IPS-18a (cell line): ENCODE results near the gene SMIM29.

Experiments used
- H3K27ac ChIP-seq: one replicate; pipeline ENCODE4 v1.5.1; 2013; ENCODE audit warnings: low read length
- H3K27me3 ChIP-seq: one replicate; pipeline ENCODE4 v1.6.1; 2013; ENCODE audit warnings: mild to moderate bottlenecking, low read length; ENCODE audit not compliant: control insufficient read depth, insufficient read depth
- H3K36me3 ChIP-seq: one replicate; pipeline ENCODE4 v1.6.1; 2013; ENCODE audit warnings: low read depth, low read length; ENCODE audit not compliant: control insufficient read depth
- H3K4me1 ChIP-seq: one replicate; pipeline ENCODE4 v1.6.1; 2013; ENCODE audit warnings: low read depth, low read length; ENCODE audit not compliant: control insufficient read depth
- H3K4me3 ChIP-seq: one replicate; pipeline ENCODE4 v1.5.1; 2013; ENCODE audit warnings: low read length
- H3K9ac ChIP-seq: one replicate; pipeline ENCODE4 v1.6.1; 2013; ENCODE audit warnings: mild to moderate bottlenecking, low read length, moderate library complexity
- H3K9me3 ChIP-seq: one replicate; pipeline ENCODE4 v1.6.1; 2013; ENCODE audit warnings: low read depth, low read length; ENCODE audit not compliant: control insufficient read depth

The SMIM29 gene

DNA sequence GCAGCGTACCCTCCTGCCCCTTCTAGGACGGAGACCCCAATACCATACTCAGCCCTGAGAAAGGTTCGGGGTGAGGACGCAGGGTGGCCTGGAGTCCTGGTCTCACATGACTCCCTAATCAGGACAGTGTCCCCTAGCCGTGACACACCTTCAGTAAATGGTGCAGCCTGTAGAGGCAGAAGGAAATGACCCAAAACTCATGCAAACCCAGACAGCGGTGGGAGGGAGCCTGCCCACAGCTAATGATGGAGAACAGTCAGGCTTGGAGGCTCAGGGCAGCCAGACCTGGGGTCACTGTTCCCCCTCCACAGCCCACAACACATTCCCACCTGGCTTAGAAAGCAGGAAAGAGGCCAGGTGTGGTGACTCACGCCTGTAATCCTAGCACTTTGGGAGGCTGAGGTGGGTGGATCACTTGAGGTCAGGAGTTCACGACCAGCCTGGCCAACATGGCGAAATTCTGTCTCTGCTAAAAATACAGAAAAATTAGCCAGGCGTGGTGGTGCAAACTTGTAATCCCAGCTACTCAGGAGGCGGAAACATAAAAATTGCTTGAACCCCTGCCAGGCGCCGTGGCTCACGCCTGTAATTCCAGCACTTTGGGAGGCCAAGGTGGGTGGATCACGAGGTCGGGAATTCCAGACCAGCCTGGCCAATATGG, 20.9 kb downstream of the SMIM29 start:
- Histone ChIP-seq H3K4me1 (peaks cover 39% of the 10 kb centered on the region), H3K9ac (peak overlapping the region; percentile 8), H3K9me3 (no peaks in the 10 kb centered on the region), H3K27me3 (no peaks in the 10 kb centered on the region), H3K27ac (peak overlapping the region; percentile 29), H3K36me3 (no peaks in the 10 kb centered on the region), H3K4me3 (no peak overlapping the region)

- Histone ChIP-seq H3K4me1 (peaks cover 40% of the 10 kb centered on the region), H3K27me3 (no peaks in the 10 kb centered on the region), H3K9ac (peak overlapping the region; percentile 49), H3K9me3 (no peaks in the 10 kb centered on the region), H3K36me3 (no peaks in the 10 kb centered on the region), H3K4me3 (peak overlapping the region; percentile 41), H3K27ac (peak overlapping the region; percentile 92)
Measured at GRCh38 chr6:34226731-34227586, 21.8 kb downstream of the SMIM29 start.

DNA sequence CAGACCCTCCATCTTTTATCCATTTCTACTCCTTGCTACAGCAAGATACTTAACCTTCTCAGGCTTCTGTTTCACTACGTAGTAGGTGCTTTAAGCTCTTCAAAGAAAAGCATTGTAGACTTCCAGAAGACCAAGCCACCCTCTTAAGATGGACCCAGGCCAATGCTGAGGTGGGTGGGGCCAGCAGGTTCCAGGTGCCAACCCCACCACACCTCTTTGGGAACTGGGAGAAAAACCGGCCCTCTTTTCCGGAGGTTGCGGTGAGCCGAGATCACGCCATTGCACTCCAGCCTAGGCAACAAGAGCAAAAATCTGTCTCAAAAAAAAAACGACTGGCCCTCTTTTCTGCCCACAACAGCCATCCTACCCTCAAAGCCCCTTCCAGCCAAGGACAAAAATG, 22.7 kb downstream of the SMIM29 start:
- Histone ChIP-seq H3K4me1 (peaks cover 40% of the 10 kb centered on the region), H3K4me3 (peak overlapping the region; percentile 41), H3K36me3 (no peaks in the 10 kb centered on the region), H3K27ac (no peak overlapping the region), H3K27me3 (no peaks in the 10 kb centered on the region), H3K9me3 (no peaks in the 10 kb centered on the region), H3K9ac (peak overlapping the region; percentile 49)

GRCh38 chr6:34225551-34225950, 23.3 kb downstream of the SMIM29 start:
- Histone ChIP-seq H3K4me1 (peaks cover 40% of the 10 kb centered on the region), H3K36me3 (no peaks in the 10 kb centered on the region), H3K27ac (no peak overlapping the region)

GRCh38 chr6:34223956-34224940, 24.6 kb downstream of the SMIM29 start:
- peaks cover 40% of the 10 kb centered on the region for H3K4me1 ChIP-seq
- no peaks in the 10 kb centered on the region for H3K27me3 ChIP-seq
- peak overlapping the region; percentile 73 for H3K27ac ChIP-seq
- H3K9ac ChIP-seq = peak overlapping the region; percentile 56
- no peaks in the 10 kb centered on the region for H3K36me3 ChIP-seq
- H3K4me3 ChIP-seq = peak overlapping the region; percentile 55
- no peaks in the 10 kb centered on the region for H3K9me3 ChIP-seq

More at GRCh38 chr6:34225551-34225950, 23.3 kb downstream of the SMIM29 start:
- Histone ChIP-seq H3K4me3 (no peak overlapping the region), H3K27me3 (no peaks in the 10 kb centered on the region), H3K9ac (no peak overlapping the region), H3K9me3 (no peaks in the 10 kb centered on the region)

DNA sequence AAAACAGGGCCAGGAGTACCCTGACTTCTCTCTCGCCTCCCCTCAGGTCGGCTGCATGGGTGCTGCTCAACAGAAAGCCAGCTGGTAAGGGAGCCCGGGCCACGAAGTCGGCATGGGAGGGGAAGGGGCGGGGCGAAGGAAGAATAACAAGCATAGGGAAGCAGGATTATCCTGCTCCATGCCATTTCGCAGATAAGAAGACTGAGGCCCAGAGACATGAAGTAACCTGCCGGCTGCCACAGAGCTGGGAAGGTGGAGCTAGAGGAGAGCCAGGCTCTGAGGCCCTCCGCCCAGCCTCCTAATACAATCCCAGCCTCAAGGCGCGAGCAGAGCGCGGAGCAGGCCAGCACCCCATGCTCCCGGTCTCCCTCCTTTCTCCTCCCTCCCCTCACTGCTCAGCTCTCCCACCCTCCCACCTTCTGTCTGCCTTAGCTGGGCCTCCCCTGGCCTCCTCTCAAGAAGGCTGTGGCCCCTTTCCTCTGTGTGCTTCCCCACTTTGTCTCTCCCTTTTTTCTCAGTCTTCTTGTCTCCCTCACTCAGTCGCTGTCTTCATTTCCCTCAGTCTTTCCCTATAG, 25.3 kb downstream of the SMIM29 start:
- H3K4me1 ChIP-seq = peaks cover 40% of the 10 kb centered on the region
- H3K27ac ChIP-seq = peak overlapping the region; percentile 73

DNA sequence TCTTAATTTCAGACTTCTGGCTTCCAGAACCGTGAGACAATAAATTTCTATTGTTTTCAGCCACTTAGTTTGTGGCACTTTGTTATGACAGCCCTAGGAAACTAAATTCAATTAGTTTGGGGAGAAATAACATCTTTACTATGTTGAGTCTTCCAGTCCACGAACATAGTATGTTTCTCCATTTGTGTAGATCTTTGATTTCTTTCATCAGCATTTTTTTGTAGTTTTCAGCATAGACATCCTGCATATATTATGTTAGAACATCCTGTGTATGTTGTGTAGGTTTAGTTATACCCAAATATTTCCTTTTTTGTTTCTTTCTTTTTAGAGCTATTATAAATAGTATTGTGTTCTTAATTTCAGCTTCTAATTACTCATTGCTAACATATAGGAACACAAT, 30.1 kb downstream of the SMIM29 start:
- Histone ChIP-seq H3K4me3 (no peak overlapping the region), H3K9me3 (no peaks in the 10 kb centered on the region), H3K36me3 (no peaks in the 10 kb centered on the region), H3K27ac (no peak overlapping the region), H3K4me1 (peaks cover 8% of the 10 kb centered on the region), H3K27me3 (no peaks in the 10 kb centered on the region), H3K9ac (no peak overlapping the region)

More for the DNA sequence above, 25.3 kb downstream of the SMIM29 start:
- Histone ChIP-seq H3K27me3 (no peaks in the 10 kb centered on the region), H3K36me3 (no peaks in the 10 kb centered on the region), H3K4me3 (peak overlapping the region; percentile 55), H3K9ac (peak overlapping the region; percentile 56), H3K9me3 (no peaks in the 10 kb centered on the region)

- no peaks in the 10 kb centered on the region for H3K9me3 ChIP-seq
- no peak overlapping the region for H3K4me3 ChIP-seq
- no peaks in the 10 kb centered on the region for H3K27me3 ChIP-seq
- no peak overlapping the region for H3K27ac ChIP-seq
- no peaks in the 10 kb centered on the region for H3K4me1 ChIP-seq
- H3K9ac ChIP-seq = no peak overlapping the region
- H3K36me3 ChIP-seq = no peaks in the 10 kb centered on the region
Measured at GRCh38 chr6:34213772-34214171, 35.0 kb downstream of the SMIM29 start.

DNA sequence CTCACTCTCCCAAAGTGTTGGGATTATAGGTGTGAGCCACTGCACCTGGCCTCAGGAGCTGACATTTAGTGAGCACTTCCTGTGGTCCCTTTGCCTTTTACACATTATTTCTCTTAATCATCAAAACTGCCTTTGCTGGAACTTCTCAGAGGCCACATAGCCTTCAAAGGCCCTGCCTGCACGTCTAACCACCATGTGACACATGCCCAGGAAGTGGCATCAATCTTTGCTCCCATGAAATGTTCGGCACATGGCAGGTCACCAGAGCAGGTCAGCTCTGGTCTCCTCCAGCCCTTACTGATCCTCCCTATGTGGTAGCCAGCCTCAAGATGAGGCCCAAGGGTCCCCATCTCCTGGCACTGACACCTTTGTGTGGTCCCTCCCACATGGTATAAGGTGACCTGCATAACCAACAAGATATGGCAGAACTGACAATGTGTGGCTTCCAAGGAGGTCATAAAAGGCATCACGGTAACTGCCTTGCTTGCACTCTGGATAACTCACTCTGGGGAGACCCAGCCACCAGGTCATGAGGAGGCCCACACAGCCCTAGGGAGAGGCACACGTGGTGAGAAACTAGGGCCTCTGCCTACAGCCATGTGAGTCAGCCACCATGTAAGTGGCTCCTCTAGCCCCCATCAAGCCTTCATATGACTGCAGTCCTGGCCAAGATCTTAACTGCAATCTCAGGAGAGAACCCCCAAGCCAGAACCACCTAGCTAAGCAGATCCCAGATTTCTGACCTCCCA, 40.9 kb downstream of the SMIM29 start:
- H3K4me1 ChIP-seq = no peaks in the 10 kb centered on the region
- H3K27ac ChIP-seq = no peak overlapping the region
- no peak overlapping the region for H3K4me3 ChIP-seq
- H3K27me3 ChIP-seq = no peaks in the 10 kb centered on the region
- no peaks in the 10 kb centered on the region for H3K9me3 ChIP-seq
- H3K9ac ChIP-seq = no peak overlapping the region
- no peaks in the 10 kb centered on the region for H3K36me3 ChIP-seq

DNA sequence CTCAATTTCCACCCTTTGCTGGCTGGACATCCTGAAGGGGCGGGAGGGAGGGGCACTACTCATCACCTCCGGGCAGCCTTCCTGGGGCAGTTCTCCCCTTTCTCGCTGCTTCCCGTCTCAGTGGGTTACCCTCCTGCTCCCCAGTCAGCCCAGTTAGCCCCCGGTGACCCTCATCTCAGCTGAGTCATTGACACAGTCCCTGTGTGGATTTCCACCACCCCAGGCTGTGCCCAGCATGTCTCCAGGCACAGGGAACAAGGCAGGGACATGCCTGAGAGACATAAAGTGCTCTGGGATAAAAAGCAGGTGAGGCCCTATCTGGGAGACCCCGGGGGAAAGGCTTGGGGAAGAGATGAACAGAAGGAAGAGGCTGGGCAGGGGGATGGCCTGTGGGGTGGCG, 42.1 kb downstream of the SMIM29 start:
- no peak overlapping the region for H3K27ac ChIP-seq
- no peak overlapping the region for H3K9ac ChIP-seq
- no peaks in the 10 kb centered on the region for H3K36me3 ChIP-seq
- H3K9me3 ChIP-seq = no peaks in the 10 kb centered on the region
- H3K27me3 ChIP-seq = no peaks in the 10 kb centered on the region
- no peaks in the 10 kb centered on the region for H3K4me1 ChIP-seq
- H3K4me3 ChIP-seq = no peak overlapping the region
